Neural progenitor cell (in vitro differentiated cells): ENCODE data around the gene ADCY1.

Experiments used
- CTCF ChIP-seq: fragments of 200-600 bp; sonication (generic); IDR thresholded peaks from 2 replicates; pipeline ENCODE4 v1.5.1; 2017; ENCODE audit warnings: antibody characterized with exemption, mild to moderate bottlenecking
- EZH2 ChIP-seq: fragments of 200-600 bp; sonication (generic); IDR thresholded peaks from 2 replicates; pipeline ENCODE4 v1.6.1; 2017; ENCODE audit warnings: antibody characterized with exemption, mild to moderate bottlenecking, moderate library complexity
- EZH2phosphoT487 ChIP-seq: fragments of 200-600 bp; sonication (generic); IDR thresholded peaks from 2 replicates; pipeline ENCODE4 v1.6.1; 2017; ENCODE audit warnings: antibody characterized with exemption

- TF ChIP-seq CTCF: no peak
- TF ChIP-seq EZH2: no peak
- TF ChIP-seq EZH2phosphoT487: no peak
Measured at GRCh38 chr7:45646207-45646821, 72.1 kb downstream of the ADCY1 start.
